SK-N-SH (cell line): ENCODE measurements around the gene NUP188. TPM values are rescaled to one million over a fixed set of nuclear protein-coding genes. Genes with fewer than 3 reads are reported as not detected.

Experiments
- CTCF ChIA-PET: fragments of 300-600, 350-600 bp; formaldehyde crosslinking; extraction: SDS; loops from one replicate; lab custom pipeline; 2021; lab: Yijun Ruan, JAX
- POLR2A ChIA-PET: fragments of 350-600 bp; sonication (Branson Sonifier 250); formaldehyde crosslinking; extraction: SDS; loops from one replicate; lab custom pipeline; 2020; ENCODE audit warnings: antibody characterized with exemption, inconsistent platforms; lab: Yijun Ruan, JAX
- DNase-seq: peaks from one replicate; pipeline ENCODE4 v3.0.0; 2012
- H2AFZ ChIP-seq: fragments of 200-600 bp; sonication (generic); 2 replicates; pipeline ENCODE4 v1.8.1; 2016; ENCODE audit warnings: antibody characterized with exemption, mild to moderate bottlenecking, low read depth
- H3F3A ChIP-seq: fragments of 200-600 bp; sonication (generic); replicated peaks from 2 replicates; pipeline ENCODE3; 2016; ENCODE audit warnings: antibody characterized with exemption, mild to moderate bottlenecking; ENCODE audit not compliant: insufficient read depth
- H3K27ac ChIP-seq, 2 experiments: fragments of 200-500 bp in 1 of 2; fragments of 200-600 bp in 1 of 2; sonication (Bioruptor generic) in 1 of 2; sonication (generic), shearing (Covaris generic) in 1 of 2; 2 replicates each; pipeline versions ENCODE4 v1.5.1 to v1.6.1; 2014 to 2016; ENCODE audit warnings: low read depth in 2 of 2, inconsistent platforms in 1 of 2, low read length in 1 of 2, mild to moderate bottlenecking in 1 of 2, mixed read lengths in 1 of 2
- H3K27me3 ChIP-seq: fragments of 200-600 bp; sonication (generic), shearing (Covaris generic); 2 replicates; pipeline ENCODE4 v1.6.1; 2016; ENCODE audit warnings: mixed run types; ENCODE audit not compliant: insufficient read depth
- H3K36me3 ChIP-seq, 2 experiments: fragments of 200-500 bp in 1 of 2; fragments of 200-600 bp in 1 of 2; sonication (Bioruptor generic) in 1 of 2; sonication (generic) in 1 of 2; replicated peaks in 1 of 2; 2 replicates each; pipeline versions ENCODE3 to v1.5.1; 2014 to 2016; ENCODE audit warnings: low read length in 1 of 2, mild to moderate bottlenecking in 1 of 2; ENCODE audit not compliant: insufficient read depth in 2 of 2, control insufficient read depth in 1 of 2
- H3K4me1 ChIP-seq, 2 experiments: fragments of 200-500 bp in 1 of 2; fragments of 200-600 bp in 1 of 2; sonication (Bioruptor generic) in 1 of 2; sonication (generic), shearing (Covaris generic) in 1 of 2; 2 replicates each; pipeline versions ENCODE4 v1.5.1 to v1.6.1; 2014 to 2016; ENCODE audit warnings: low read depth in 1 of 2, low read length in 1 of 2, mixed run types in 1 of 2; ENCODE audit not compliant: insufficient read depth in 2 of 2, control insufficient read depth in 1 of 2
- H3K4me2 ChIP-seq: fragments of 200-600 bp; sonication (generic), shearing (Covaris generic); 2 replicates; pipeline ENCODE4 v1.6.1; 2017; ENCODE audit warnings: mixed run types
- H3K4me3 ChIP-seq, 2 experiments: fragments of 200-500 bp in 1 of 2; fragments of 200-600 bp in 1 of 2; sonication (Bioruptor generic) in 1 of 2; sonication (generic), shearing (Covaris generic) in 1 of 2; 2 replicates each; pipeline versions ENCODE4 v1.5.1 to v1.8.1; 2014 to 2016; ENCODE audit warnings: low read depth in 2 of 2, inconsistent platforms in 1 of 2, low read length in 1 of 2, mild to moderate bottlenecking in 1 of 2, mixed read lengths in 1 of 2, moderate library complexity in 1 of 2
- H3K79me2 ChIP-seq: fragments of 200-600 bp; sonication (generic); 2 replicates; pipeline ENCODE4 v1.8.1; 2017; ENCODE audit warnings: mild to moderate bottlenecking; ENCODE audit not compliant: insufficient read depth
- H3K9ac ChIP-seq: fragments of 200-600 bp; sonication (generic); 2 replicates; pipeline ENCODE4 v1.6.1; 2017; ENCODE audit warnings: mixed run types
- H3K9me2 ChIP-seq: fragments of 200-600 bp; sonication (generic); 2 replicates; pipeline ENCODE4 v1.6.1; 2017; ENCODE audit warnings: mixed run types
- H3K9me3 ChIP-seq: fragments of 200-600 bp; sonication (generic); 2 replicates; pipeline ENCODE4 v1.6.1; 2017; ENCODE audit warnings: mixed run types, mild to moderate bottlenecking, moderate library complexity
- H4K20me1 ChIP-seq: fragments of 200-600 bp; sonication (generic); 2 replicates; pipeline ENCODE4 v1.6.1; 2017; ENCODE audit warnings: mild to moderate bottlenecking, mixed run types; ENCODE audit not compliant: insufficient read depth
- EZH2phosphoT487 ChIP-seq: fragments of 200-600 bp; sonication (generic); IDR thresholded peaks from 2 replicates; pipeline ENCODE4 v1.6.1; 2017; ENCODE audit warnings: low read depth, mixed run types, mild to moderate bottlenecking, antibody characterized with exemption, moderate library complexity, borderline replicate concordance
- FOSL2 ChIP-seq: IDR thresholded peaks from 2 replicates; pipeline ENCODE4 v1.4.0; 2012; ENCODE audit warnings: low read depth, mild to moderate bottlenecking, moderate library complexity, borderline replicate concordance
- JUND ChIP-seq: IDR thresholded peaks from 2 replicates; pipeline ENCODE4 v1.4.0; 2012
- MAX ChIP-seq: IDR thresholded peaks from 2 replicates; pipeline ENCODE4 v1.4.0; 2012; ENCODE audit warnings: low read depth
- MEF2A ChIP-seq: IDR thresholded peaks from 2 replicates; pipeline ENCODE4 v1.4.0; 2012; ENCODE audit warnings: low read depth, borderline replicate concordance
- MXI1 ChIP-seq: IDR thresholded peaks from 2 replicates; pipeline ENCODE4 v1.6.1; 2012; ENCODE audit warnings: mild to moderate bottlenecking, low read depth, low read length, improper control_type of control experiment
- NFIC ChIP-seq: IDR thresholded peaks from 2 replicates; pipeline ENCODE4 v1.4.0; 2012; ENCODE audit warnings: borderline replicate concordance
- NRF1 ChIP-seq: IDR thresholded peaks from 2 replicates; pipeline ENCODE4 v1.6.1; 2012; ENCODE audit warnings: low read depth, mild to moderate bottlenecking, low read length
- PBX3 ChIP-seq: IDR thresholded peaks from 2 replicates; pipeline ENCODE4; 2012
- RFX5 ChIP-seq: IDR thresholded peaks from 2 replicates; pipeline ENCODE4 v1.6.1; 2012; ENCODE audit warnings: mild to moderate bottlenecking, improper control_type of control experiment, low read length
- TCF12 ChIP-seq: IDR thresholded peaks from 2 replicates; pipeline ENCODE4 v1.4.0; 2012
- TEAD4 ChIP-seq: IDR thresholded peaks from 2 replicates; pipeline ENCODE4 v1.4.0; 2012; ENCODE audit warnings: mild to moderate bottlenecking, borderline replicate concordance; ENCODE audit not compliant: insufficient read depth
- YY1 ChIP-seq: IDR thresholded peaks from 2 replicates; pipeline ENCODE4 v1.4.0; 2012; ENCODE audit warnings: low read depth, mild to moderate bottlenecking
- ZBTB33 ChIP-seq: IDR thresholded peaks from 2 replicates; pipeline ENCODE4 v1.4.0; 2012; ENCODE audit warnings: low read depth, borderline replicate concordance
- WGBS: methylation state at CpG from one replicate; pipeline ENCODE4 v1.1.6; 2017; ENCODE audit warnings: low lambda C conversion rate; 5-methylcytosine and 5-hydroxymethylcytosine counted together
- polyA plus RNA-seq, 3 experiments: library from polyadenylated mRNA; depleted of rRNA; stranded (reverse); fragments of >200 nt; gene quantifications; 2 replicates each; pipeline ENCODE4 v1.2.3, GENCODE V29; 2012

Gene NUP188
- polyA plus RNA-seq, 1 of the 3 experiments (the other 2 are of a cell fraction) = 49.5 TPM

- no peaks in the 10 kb centered on the region for H3K9me2 ChIP-seq
- H3K4me1 ChIP-seq = peaks cover 0 to 23% of the 10 kb centered on the region in 2 experiments; a peak in 3 of 4 replicates
- peak overlapping the region; percentile 53 for H3K9ac ChIP-seq
- peak overlapping the region in 1 of 2 experiments; percentile 29; a peak in 1 of 4 replicates for H3K4me3 ChIP-seq
- H3K36me3 ChIP-seq = peaks cover 12 to 42% of the 10 kb centered on the region in 2 experiments
- peak; percentile 59 for TF ChIP-seq JUND
- TF ChIP-seq MAX = 0 out of 2 replicates have a peak, but pooled peaks have one; percentile 37
- no peak for TF ChIP-seq EZH2phosphoT487
- no peak for TF ChIP-seq MEF2A
- peak; percentile 7; the same call in 1 of the 2 replicates for TF ChIP-seq PBX3
- TF ChIP-seq FOSL2 = peak; percentile 80
- TF ChIP-seq MXI1 = no peak
- peak; percentile 19; the same call in 1 of the 2 replicates for TF ChIP-seq TCF12
- no peak for TF ChIP-seq RFX5
- TF ChIP-seq TEAD4 = 0 out of 2 replicates have a peak, but pooled peaks have one; percentile 16
- peak overlapping the region; percentile 77 for H3K4me2 ChIP-seq
- H3K27me3 ChIP-seq = no peaks in the 10 kb centered on the region
- H2AFZ ChIP-seq = no peak overlapping the region
- no peaks in the 10 kb centered on the region for H3K9me3 ChIP-seq
- DNase-seq = no peak
- peaks cover 49% of the 10 kb centered on the region for H3K79me2 ChIP-seq
- peak overlapping the region in 1 of 2 experiments; percentile 70; a peak in 2 of 4 replicates for H3K27ac ChIP-seq
- POLR2A ChIA-PET = no interaction called here
- peaks cover 7% of the 10 kb centered on the region for H3F3A ChIP-seq
- CTCF ChIA-PET = interaction anchor here (1.2 to 1.5 kb wide), 2 partner anchors 15 to 210 kb away, joined by 3 to 7 read pairs; partner anchors contain the start of gene PKN3
- WGBS = 59% methylated on average over 15 of the region's 15 CpGs
- H4K20me1 ChIP-seq = no peaks in the 10 kb centered on the region
Observed at GRCh38 chr9:128912270-128912853, 35.1 kb upstream of the NUP188 start.

GRCh38 chr9:128913048-128913900 is 34.2 kb upstream of the NUP188 start:
- no peak overlapping the region for H2AFZ ChIP-seq
- no peaks in the 10 kb centered on the region for H3K9me2 ChIP-seq
- no peak overlapping the region for H3K9ac ChIP-seq
- peaks cover 7% of the 10 kb centered on the region for H3F3A ChIP-seq
- no peaks in the 10 kb centered on the region for H4K20me1 ChIP-seq
- TF ChIP-seq NRF1 = no peak
- TF ChIP-seq NFIC = no peak
- no peak for TF ChIP-seq YY1
- no peak for TF ChIP-seq ZBTB33
- no peak for TF ChIP-seq RFX5
- H3K4me2 ChIP-seq = peak overlapping the region; percentile 77; the same call in 1 of the 2 replicates
- H3K36me3 ChIP-seq = peaks cover 5 to 42% of the 10 kb centered on the region in 2 experiments
- CTCF ChIA-PET = interaction anchor here (1.0 to 1.2 kb wide), 2 partner anchors 14 to 50 kb away, joined by 3 to 7 read pairs; no protein-coding TSS in a partner anchor
- no peak overlapping the region for H3K4me3 ChIP-seq
- 90% methylated on average over 11 of the region's 15 CpGs for WGBS
- DNase-seq = no peak
- H3K9me3 ChIP-seq = no peaks in the 10 kb centered on the region
- H3K4me1 ChIP-seq = peaks cover 0 to 23% of the 10 kb centered on the region in 2 experiments; a peak in 3 of 4 replicates
- no peaks in the 10 kb centered on the region for H3K27me3 ChIP-seq
- peaks cover 46% of the 10 kb centered on the region for H3K79me2 ChIP-seq
- peak overlapping the region in 1 of 2 experiments; percentile 70; a peak in 1 of 4 replicates for H3K27ac ChIP-seq
- POLR2A ChIA-PET = no interaction called here
